Parathyroid adenoma (tissue), 2 donors: Measurements from ENCODE around the gene ANTXR1.

Experiments
- H2AFZ ChIP-seq: fragments of 300-600 bp; sonication (generic); one replicate; pipeline ENCODE4 v1.7.0; 2017; ENCODE audit warnings: antibody characterized with exemption, mild to moderate bottlenecking
- H3K27ac ChIP-seq: fragments of 300-600 bp; sonication (generic); one replicate; pipeline ENCODE4 v1.7.0; 2017
- H3K27me3 ChIP-seq: fragments of 300-600 bp; sonication (generic); one replicate; pipeline ENCODE4 v1.7.0; 2017; ENCODE audit warnings: low read length; ENCODE audit not compliant: control insufficient read depth, insufficient read depth
- H3K36me3 ChIP-seq: fragments of 300-600 bp; sonication (generic); one replicate; pipeline ENCODE4 v1.7.0; 2017; ENCODE audit warnings: low read length; ENCODE audit not compliant: control insufficient read depth, insufficient read depth
- H3K4me1 ChIP-seq: fragments of 300-600 bp; sonication (generic); one replicate; pipeline ENCODE4 v1.7.0; 2017; ENCODE audit warnings: control low read depth
- H3K4me2 ChIP-seq: fragments of 300-600 bp; sonication (generic); one replicate; pipeline ENCODE4 v1.7.0; 2017; ENCODE audit warnings: low read length
- H3K4me3 ChIP-seq: fragments of 300-600 bp; sonication (generic); one replicate; pipeline ENCODE4 v1.7.0; 2017; ENCODE audit warnings: low read depth, low read length
- H3K79me2 ChIP-seq: fragments of 300-600 bp; sonication (generic); one replicate; pipeline ENCODE4 v1.7.0; 2017; ENCODE audit warnings: control low read depth
- H3K9ac ChIP-seq: fragments of 300-600 bp; sonication (generic); one replicate; pipeline ENCODE4 v1.7.0; 2017; ENCODE audit warnings: mild to moderate bottlenecking
- H3K9me3 ChIP-seq: fragments of 300-600 bp; sonication (generic); one replicate; pipeline ENCODE4 v1.7.0; 2017; ENCODE audit warnings: low read length; ENCODE audit not compliant: control insufficient read depth
- CTCF ChIP-seq: fragments of 300-600 bp; sonication (generic); IDR thresholded peaks from one replicate; pipeline ENCODE4 v1.7.0; 2017; ENCODE audit warnings: antibody characterized with exemption, mild to moderate bottlenecking
- donor health status: primary hyperparathyroidism.

Gene ANTXR1

GRCh38 chr2:69175790-69176715, 163.1 kb downstream of the ANTXR1 start:
- Histone ChIP-seq H3K27ac (no peak overlapping the region), H3K36me3 (no peaks in the 10 kb centered on the region), H3K4me2 (no peak overlapping the region), H3K27me3 (no peaks in the 10 kb centered on the region), H3K4me3 (no peak overlapping the region), H3K9ac (no peak overlapping the region), H3K4me1 (peaks cover 18% of the 10 kb centered on the region), H3K79me2 (no peaks in the 10 kb centered on the region), H3K9me3 (no peaks in the 10 kb centered on the region), H2AFZ (no peak overlapping the region)
- TF ChIP-seq CTCF = no peak

GRCh38 chr2:69177063-69177771, 164.2 kb downstream of the ANTXR1 start:
- no peaks in the 10 kb centered on the region for H3K79me2 ChIP-seq
- H3K4me2 ChIP-seq = no peak overlapping the region
- H3K27ac ChIP-seq = peak overlapping the region; percentile 90
- H3K4me3 ChIP-seq = no peak overlapping the region
- peak overlapping the region; percentile 69 for H2AFZ ChIP-seq
- H3K9me3 ChIP-seq = no peaks in the 10 kb centered on the region
- no peaks in the 10 kb centered on the region for H3K27me3 ChIP-seq
- H3K9ac ChIP-seq = no peak overlapping the region
- no peaks in the 10 kb centered on the region for H3K36me3 ChIP-seq
- peaks cover 18% of the 10 kb centered on the region for H3K4me1 ChIP-seq
- TF ChIP-seq CTCF = no peak

- Histone ChIP-seq H3K4me2 (no peak overlapping the region), H3K36me3 (no peaks in the 10 kb centered on the region), H3K4me1 (peaks cover 18% of the 10 kb centered on the region), H3K4me3 (no peak overlapping the region), H3K27ac (peak overlapping the region; percentile 90), H3K79me2 (no peaks in the 10 kb centered on the region), H3K9ac (no peak overlapping the region), H3K9me3 (no peaks in the 10 kb centered on the region), H3K27me3 (no peaks in the 10 kb centered on the region), H2AFZ (peak overlapping the region; percentile 69)
- TF ChIP-seq CTCF = no peak
Observed at GRCh38 chr2:69177785-69178636, 165.0 kb downstream of the ANTXR1 start.

- H2AFZ ChIP-seq = peak overlapping the region; percentile 12
- H3K27me3 ChIP-seq = no peaks in the 10 kb centered on the region
- no peaks in the 10 kb centered on the region for H3K9me3 ChIP-seq
- H3K4me2 ChIP-seq = no peak overlapping the region
- H3K36me3 ChIP-seq = no peaks in the 10 kb centered on the region
- H3K4me1 ChIP-seq = peaks cover 18% of the 10 kb centered on the region
- H3K79me2 ChIP-seq = no peaks in the 10 kb centered on the region
- H3K4me3 ChIP-seq = no peak overlapping the region
- H3K9ac ChIP-seq = no peak overlapping the region
- TF ChIP-seq CTCF = no peak
- peak overlapping the region; percentile 90 for H3K27ac ChIP-seq
Observed at GRCh38 chr2:69178756-69179155, 165.8 kb downstream of the ANTXR1 start.
